Panc1 (cell line): Measurements from ENCODE around the gene KLK14.

ENCODE experiments used
- POLR2AphosphoS5 ChIP-seq: IDR thresholded peaks from 2 replicates; pipeline ENCODE4 v1.6.1; 2012; ENCODE audit warnings: mild to moderate bottlenecking, low read depth, low read length, moderate library complexity
- REST ChIP-seq, 2 experiments: IDR thresholded peaks; 2 replicates each; pipeline ENCODE4 v1.6.1; 2011 to 2012; ENCODE audit warnings: low read depth in 2 of 2, control low read depth in 1 of 2, low read length in 1 of 2, mild to moderate bottlenecking in 1 of 2, moderate library complexity in 1 of 2; ENCODE audit not compliant: insufficient read depth in 1 of 2
- TF ChIP-seq, protein P1 (sequence below): fragments of 450-650 bp; IDR thresholded peaks from 2 replicates; pipeline ENCODE4 v1.5.1; 2017; ENCODE audit warnings: mild to moderate bottlenecking

DNA sequence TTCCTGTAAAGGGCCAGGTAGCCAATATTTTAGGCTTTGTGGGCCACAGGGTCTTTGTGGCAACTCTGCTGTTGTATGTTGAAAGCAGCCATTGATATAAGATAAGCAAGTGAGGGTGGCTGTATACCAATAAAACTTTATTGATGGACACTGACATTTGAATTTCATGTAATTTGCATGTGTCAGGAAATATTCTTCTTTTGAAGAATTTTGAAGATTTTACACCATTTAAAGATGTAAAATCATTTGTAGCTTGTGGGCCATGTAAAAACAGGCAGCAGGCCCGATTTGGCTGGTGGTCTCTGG is 27.9 kb upstream of the KLK14 start:
- TF ChIP-seq, protein P1, sequence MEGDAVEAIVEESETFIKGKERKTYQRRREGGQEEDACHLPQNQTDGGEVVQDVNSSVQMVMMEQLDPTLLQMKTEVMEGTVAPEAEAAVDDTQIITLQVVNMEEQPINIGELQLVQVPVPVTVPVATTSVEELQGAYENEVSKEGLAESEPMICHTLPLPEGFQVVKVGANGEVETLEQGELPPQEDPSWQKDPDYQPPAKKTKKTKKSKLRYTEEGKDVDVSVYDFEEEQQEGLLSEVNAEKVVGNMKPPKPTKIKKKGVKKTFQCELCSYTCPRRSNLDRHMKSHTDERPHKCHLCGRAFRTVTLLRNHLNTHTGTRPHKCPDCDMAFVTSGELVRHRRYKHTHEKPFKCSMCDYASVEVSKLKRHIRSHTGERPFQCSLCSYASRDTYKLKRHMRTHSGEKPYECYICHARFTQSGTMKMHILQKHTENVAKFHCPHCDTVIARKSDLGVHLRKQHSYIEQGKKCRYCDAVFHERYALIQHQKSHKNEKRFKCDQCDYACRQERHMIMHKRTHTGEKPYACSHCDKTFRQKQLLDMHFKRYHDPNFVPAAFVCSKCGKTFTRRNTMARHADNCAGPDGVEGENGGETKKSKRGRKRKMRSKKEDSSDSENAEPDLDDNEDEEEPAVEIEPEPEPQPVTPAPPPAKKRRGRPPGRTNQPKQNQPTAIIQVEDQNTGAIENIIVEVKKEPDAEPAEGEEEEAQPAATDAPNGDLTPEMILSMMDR, result no peak
- TF ChIP-seq REST (IDR thresholded peaks at IDR 0.05; ENCODE audit: insufficient read depth in 1 of 2, low read depth in 2 of 2, low read length in 1 of 2) (no peak), POLR2AphosphoS5 (no peak)
